Natural killer cell (primary cell): Measurements from ENCODE around the gene QDPR. TPM values are rescaled to one million over a fixed set of nuclear protein-coding genes. Genes with fewer than 3 reads are reported as not detected.

Experiments used
- ATAC-seq, 3 donors: fragments of 150-1000 bp in 2 of 3; fragments of 200-7000 bp in 1 of 3; cut with Tn5 transposase; 1 replicate in 1 of 3; 2 replicates in 2 of 3; pipeline ENCODE4 v1.10.0; 2021; ENCODE audit warnings: mild to moderate bottlenecking in 2 of 3, moderate library complexity in 2 of 3
- DNase-seq, 2 donors: peaks; one replicate each; pipeline versions ENCODE4 v3.0.0 to v3.0.0-alpha.2; 2013 to 2021; ENCODE audit warnings: mixed read lengths in 1 of 2
- H3K27ac ChIP-seq: one replicate; pipeline ENCODE4 v1.5.1; 2013; ENCODE audit warnings: mild to moderate bottlenecking, low read length
- H3K27me3 ChIP-seq: one replicate; pipeline ENCODE4 v1.6.1; 2013; ENCODE audit warnings: low read length; ENCODE audit not compliant: control insufficient read depth, insufficient read depth
- H3K36me3 ChIP-seq: one replicate; pipeline ENCODE4 v1.6.1; 2013; ENCODE audit warnings: low read length; ENCODE audit not compliant: control insufficient read depth, insufficient read depth
- H3K4me1 ChIP-seq: one replicate; pipeline ENCODE4 v1.6.1; 2013; ENCODE audit warnings: low read length; ENCODE audit not compliant: control insufficient read depth, insufficient read depth
- H3K4me3 ChIP-seq: one replicate; pipeline ENCODE4 v1.5.1; 2013; ENCODE audit warnings: low read length
- H3K9me3 ChIP-seq: one replicate; pipeline ENCODE4 v1.6.1; 2013; ENCODE audit warnings: low read length; ENCODE audit not compliant: control insufficient read depth, insufficient read depth
- H3K27ac Mint-ChIP-seq, 2 donors: one replicate each; pipeline ENCODE4 v1.8.0; 2022; ENCODE audit warnings: mild to moderate bottlenecking in 2 of 2, mixed read lengths in 2 of 2, moderate library complexity in 1 of 2
- H3K27me3 Mint-ChIP-seq, 2 donors: one replicate each; pipeline ENCODE4 v1.8.0; 2022; ENCODE audit warnings: low read depth in 2 of 2, mixed read lengths in 2 of 2
- H3K36me3 Mint-ChIP-seq: one replicate; pipeline ENCODE4 v1.8.0; 2022; ENCODE audit warnings: mixed read lengths
- H3K4me1 Mint-ChIP-seq, 2 donors: one replicate each; pipeline ENCODE4 v1.8.0; 2022; ENCODE audit warnings: mixed read lengths in 2 of 2
- H3K4me3 Mint-ChIP-seq: one replicate; pipeline ENCODE4 v1.8.0; 2022; ENCODE audit warnings: mild to moderate bottlenecking, moderate library complexity, mixed read lengths
- H3K9me3 Mint-ChIP-seq, 2 donors: one replicate each; pipeline ENCODE4 v1.8.0; 2022; ENCODE audit warnings: mixed read lengths in 2 of 2
- CTCF ChIP-seq: fragments of 200-600 bp; IDR thresholded peaks from one replicate; pipeline ENCODE4 v1.8.0; 2022; ENCODE audit warnings: antibody characterized with exemption
- WGBS: methylation state at CpG from one replicate; pipeline ENCODE4 v1.1.7; 2013; ENCODE audit warnings: missing lambda C conversion rate; ENCODE audit not compliant: insufficient coverage; 5-methylcytosine and 5-hydroxymethylcytosine counted together
- intact Hi-C: fragments of 100-400 bp; cut with micrococcal nuclease; formaldehyde crosslinking; loops from one replicate; pipeline ENCODE4 v1.14.2; 2022
- total RNA-seq, 4 donors: library from RNA; stranded (reverse); fragments of 120-200 nt in 1 of 4; gene quantifications; one replicate each; pipeline versions ENCODE4 v1.2.3 to v1.2.4, GENCODE V29; 2013 to 2022

Gene QDPR
- total RNA-seq, 3 donors from 2014 or later (not counting 1 experiment from before 2014, with no cell fraction given): 8.8 to 13.2 (median 12.4) TPM

DNA sequence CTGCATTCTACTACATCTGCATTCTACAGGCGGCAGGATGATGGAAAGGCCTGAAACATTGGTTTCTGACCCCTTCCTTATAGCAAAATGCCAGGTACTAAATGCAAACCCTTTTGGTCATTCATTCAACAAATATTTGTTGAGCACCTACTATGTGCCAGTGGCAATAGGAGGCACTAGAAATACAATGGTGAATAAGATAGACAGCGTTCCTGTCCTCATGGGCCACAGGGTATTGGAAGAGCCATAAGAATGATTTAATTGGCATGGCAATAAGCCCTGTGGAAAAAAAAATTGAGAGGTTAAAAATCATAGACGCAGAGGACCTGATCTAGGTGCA, 47.8 kb upstream of the QDPR start:
- Histone ChIP-seq H3K36me3 (no peaks in the 10 kb centered on the region), H3K27ac (no peak overlapping the region), H3K27me3 (no peaks in the 10 kb centered on the region), H3K4me1 (no peaks in the 10 kb centered on the region), H3K4me3 (no peak overlapping the region), H3K9me3 (no peaks in the 10 kb centered on the region)
- no peak for ATAC-seq
- Mint-ChIP-seq H3K4me3 (no peak overlapping the region), H3K27me3 (peaks cover 14 to 16% of the 10 kb centered on the region in 2 donors), H3K4me1 (no peaks in the 10 kb centered on the region), H3K36me3 (no peaks in the 10 kb centered on the region), H3K9me3 (no peaks in the 10 kb centered on the region), H3K27ac (no peak overlapping the region)
- intact Hi-C loops: no loop called here
- DNase-seq: no peak
- TF ChIP-seq CTCF: no peak
- 85% methylated on average over 3 of the region's 3 CpGs for WGBS

GRCh38 chr4:17558941-17559708, 47.2 kb upstream of the QDPR start:
- H3K4me3 ChIP-seq: no peak overlapping the region
- H3K4me1 ChIP-seq: no peaks in the 10 kb centered on the region
- WGBS: 95% methylated on average over 4 of the region's 4 CpGs
- H3K4me3 Mint-ChIP-seq: no peak overlapping the region
- ATAC-seq (no peak), DNase-seq (no peak)
- TF ChIP-seq CTCF: no peak
- no peak overlapping the region for H3K27ac Mint-ChIP-seq
- peaks cover 16 to 18% of the 10 kb centered on the region in 2 donors for H3K27me3 Mint-ChIP-seq
- no peak overlapping the region for H3K27ac ChIP-seq
- intact Hi-C loops: no loop called here
- H3K9me3 ChIP-seq: no peaks in the 10 kb centered on the region
- H3K27me3 ChIP-seq: no peaks in the 10 kb centered on the region
- H3K4me1 Mint-ChIP-seq: no peaks in the 10 kb centered on the region
- H3K36me3 ChIP-seq: no peaks in the 10 kb centered on the region
- H3K36me3 Mint-ChIP-seq: no peaks in the 10 kb centered on the region
- H3K9me3 Mint-ChIP-seq: no peaks in the 10 kb centered on the region

DNA sequence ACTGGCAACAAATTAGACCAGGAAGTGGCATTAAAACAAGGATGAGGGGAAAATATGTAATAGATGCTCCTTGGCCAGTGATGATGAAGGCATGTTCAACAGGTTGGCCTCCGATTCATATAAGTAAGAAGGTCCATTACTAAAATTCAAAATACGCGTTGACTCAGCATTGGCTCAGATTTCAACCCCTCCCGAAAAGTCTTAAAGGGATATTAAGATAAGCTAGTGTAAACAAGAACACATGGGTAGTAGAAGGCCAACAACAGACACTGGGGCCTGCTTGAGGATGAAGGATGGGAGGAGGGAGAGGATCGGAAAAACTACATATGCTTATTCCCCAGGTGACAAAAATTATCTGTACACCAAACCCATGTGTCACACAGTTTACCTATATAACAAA, 46.0 kb upstream of the QDPR start:
- Histone ChIP-seq H3K9me3 (no peaks in the 10 kb centered on the region), H3K27ac (no peak overlapping the region), H3K27me3 (no peaks in the 10 kb centered on the region), H3K36me3 (no peaks in the 10 kb centered on the region), H3K4me3 (no peak overlapping the region), H3K4me1 (no peaks in the 10 kb centered on the region)
- H3K27me3 Mint-ChIP-seq: peaks cover 16 to 18% of the 10 kb centered on the region in 2 donors
- TF ChIP-seq CTCF: no peak
- H3K9me3 Mint-ChIP-seq: no peaks in the 10 kb centered on the region
- H3K36me3 Mint-ChIP-seq: no peaks in the 10 kb centered on the region
- 97% methylated on average over 4 of the region's 5 CpGs for WGBS
- no peak overlapping the region for H3K4me3 Mint-ChIP-seq
- no peak for ATAC-seq
- H3K4me1 Mint-ChIP-seq: no peaks in the 10 kb centered on the region
- intact Hi-C loops: no loop called here
- DNase-seq: no peak
- H3K27ac Mint-ChIP-seq: no peak overlapping the region

DNA sequence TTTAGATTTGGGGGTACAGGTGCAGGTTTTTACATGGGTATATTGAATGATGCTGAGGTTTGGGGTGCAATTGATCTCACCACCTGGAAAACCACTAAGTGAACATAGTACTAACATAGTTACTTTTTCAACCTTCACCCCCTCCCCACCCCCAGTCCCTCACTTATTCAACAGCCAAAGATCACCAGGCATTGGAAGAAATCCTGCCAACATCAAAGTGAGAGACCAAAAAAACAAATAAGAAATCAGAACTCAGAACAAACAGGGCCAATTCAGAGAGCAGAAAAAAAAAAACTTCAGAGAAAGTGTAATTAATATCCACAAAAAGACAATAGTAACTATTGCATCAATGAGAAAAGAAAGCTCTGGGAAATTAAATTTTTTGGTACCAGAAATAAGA, 44.6 kb upstream of the QDPR start:
- H3K36me3 Mint-ChIP-seq: no peaks in the 10 kb centered on the region
- no peak for DNase-seq
- H3K9me3 Mint-ChIP-seq: no peaks in the 10 kb centered on the region
- peaks cover 16 to 18% of the 10 kb centered on the region in 2 donors for H3K27me3 Mint-ChIP-seq
- Histone ChIP-seq H3K27ac (no peak overlapping the region), H3K36me3 (no peaks in the 10 kb centered on the region), H3K4me3 (no peak overlapping the region), H3K27me3 (no peaks in the 10 kb centered on the region), H3K4me1 (no peaks in the 10 kb centered on the region), H3K9me3 (no peaks in the 10 kb centered on the region)
- no peaks in the 10 kb centered on the region for H3K4me1 Mint-ChIP-seq
- no peak overlapping the region for H3K4me3 Mint-ChIP-seq
- intact Hi-C loops: no loop called here
- no peak for TF ChIP-seq CTCF
- ATAC-seq: no peak
- no peak overlapping the region for H3K27ac Mint-ChIP-seq
